Suprapubic skin (tissue), 3 donors: ENCODE data around the gene FANCL.

Source experiments
- CTCF ChIP-seq, 2 donors: fragments of 200-600 bp in 1 of 2; fragments of 450-650 bp in 1 of 2; sonication (generic) in 1 of 2; IDR thresholded peaks; one replicate each; pipeline ENCODE4 v1.5.1; 2016 to 2019; ENCODE audit warnings: antibody characterized with exemption in 2 of 2, mild to moderate bottlenecking in 1 of 2, moderate library complexity in 1 of 2
- POLR2A ChIP-seq, 2 donors: fragments of 450-650 bp; IDR thresholded peaks; one replicate each; pipeline ENCODE4 v1.6.1; 2017; ENCODE audit warnings: antibody characterized with exemption in 2 of 2, mild to moderate bottlenecking in 2 of 2, moderate library complexity in 2 of 2

DNA sequence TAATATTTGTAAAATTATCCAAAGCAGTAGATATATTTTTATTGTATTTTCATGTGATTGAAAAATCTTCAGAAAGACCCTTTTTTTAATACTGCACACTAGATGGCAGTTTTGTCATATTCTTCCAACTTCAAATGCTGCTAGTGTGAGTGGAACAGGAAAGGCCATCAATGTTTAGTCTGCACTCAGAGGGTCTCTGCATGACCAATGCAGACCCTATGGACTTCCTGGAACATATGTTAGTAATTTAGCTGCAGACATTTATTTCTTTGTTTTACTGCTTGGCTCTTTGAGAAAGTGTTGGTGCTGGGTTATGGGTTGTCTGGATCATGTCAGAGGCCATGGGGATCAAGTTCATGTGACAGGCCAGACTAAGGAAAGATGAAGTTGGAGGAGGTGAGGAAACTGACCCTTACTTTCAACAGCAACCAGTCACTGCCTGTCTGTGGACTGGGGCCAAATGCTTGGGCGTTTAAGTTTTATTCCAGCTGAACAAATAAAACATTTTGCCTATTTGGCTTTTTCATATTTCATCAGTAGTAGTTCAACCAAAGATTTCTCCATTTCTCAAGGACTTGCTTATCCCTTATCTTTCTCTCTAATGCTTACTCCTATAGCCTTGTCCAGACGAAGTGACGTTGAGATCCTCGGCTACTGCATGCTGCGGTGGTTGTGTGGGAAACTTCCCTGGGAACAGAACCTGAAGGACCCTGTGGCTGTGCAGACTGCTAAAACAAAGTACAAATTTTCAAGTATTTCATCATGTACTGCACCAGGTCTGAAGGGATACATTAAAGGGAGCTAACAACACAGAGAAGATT is 109.7 kb downstream of the FANCL start:
- no peak for TF ChIP-seq CTCF (IDR thresholded peaks at IDR 0.05)
- TF ChIP-seq POLR2A (IDR thresholded peaks at IDR 0.05), result no peak
